Erythroblast (primary cell): Measurements from ENCODE around the gene ASMT.

Source experiments
- GATA1 ChIP-seq: IDR thresholded peaks from 2 replicates; pipeline ENCODE4 v1.6.1; 2011; ENCODE audit warnings: low read depth, mild to moderate bottlenecking, control low read depth, low read length, moderate library complexity
- POLR2A ChIP-seq: IDR thresholded peaks from 2 replicates; pipeline ENCODE4 v1.6.1; 2011; ENCODE audit warnings: mild to moderate bottlenecking, low read length

DNA sequence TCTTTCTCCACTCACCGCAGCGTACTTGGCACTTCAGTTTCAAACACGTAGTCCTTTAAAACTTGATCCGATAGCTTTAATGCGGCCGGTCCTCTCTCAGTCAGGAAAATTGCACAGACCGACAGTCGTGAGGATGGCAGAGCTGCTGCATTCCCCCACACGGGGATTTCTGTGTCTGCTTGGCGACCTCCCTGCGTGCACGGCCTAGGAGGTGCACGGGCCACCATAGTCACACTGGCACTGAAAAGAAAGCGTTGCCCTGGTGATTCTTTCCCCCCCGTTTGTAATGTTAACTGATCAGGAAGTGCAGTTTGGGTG, 13.1 kb upstream of the ASMT start:
- TF ChIP-seq POLR2A (no peak), GATA1 (no peak)
